Measurements from ENCODE around the gene TBC1D2B.

- no peak for TF ChIP-seq TAF1 (conservative IDR thresholded peaks at IDR 0.05)
- TF ChIP-seq REST (IDR thresholded peaks at IDR 0.05) = no peak
- TF ChIP-seq CTCF (IDR thresholded peaks at IDR 0.05; ENCODE audit: low read depth, low read length, missing input control) = no peak
- no peak for TF ChIP-seq ATF3 (IDR thresholded peaks at IDR 0.05)
Measured at GRCh38 chr15:78104566-78105475, 27.3 kb upstream of the TBC1D2B start.

All from liver (tissue), 3 donors.